ENCODE data around the gene ZC3H14. TPM values are rescaled to one million over a fixed set of nuclear protein-coding genes. Genes with fewer than 3 reads are reported as not detected.

ZC3H14 gene
- total RNA-seq, 1 donor from 2014 or later, result 28.7 TPM

DNA sequence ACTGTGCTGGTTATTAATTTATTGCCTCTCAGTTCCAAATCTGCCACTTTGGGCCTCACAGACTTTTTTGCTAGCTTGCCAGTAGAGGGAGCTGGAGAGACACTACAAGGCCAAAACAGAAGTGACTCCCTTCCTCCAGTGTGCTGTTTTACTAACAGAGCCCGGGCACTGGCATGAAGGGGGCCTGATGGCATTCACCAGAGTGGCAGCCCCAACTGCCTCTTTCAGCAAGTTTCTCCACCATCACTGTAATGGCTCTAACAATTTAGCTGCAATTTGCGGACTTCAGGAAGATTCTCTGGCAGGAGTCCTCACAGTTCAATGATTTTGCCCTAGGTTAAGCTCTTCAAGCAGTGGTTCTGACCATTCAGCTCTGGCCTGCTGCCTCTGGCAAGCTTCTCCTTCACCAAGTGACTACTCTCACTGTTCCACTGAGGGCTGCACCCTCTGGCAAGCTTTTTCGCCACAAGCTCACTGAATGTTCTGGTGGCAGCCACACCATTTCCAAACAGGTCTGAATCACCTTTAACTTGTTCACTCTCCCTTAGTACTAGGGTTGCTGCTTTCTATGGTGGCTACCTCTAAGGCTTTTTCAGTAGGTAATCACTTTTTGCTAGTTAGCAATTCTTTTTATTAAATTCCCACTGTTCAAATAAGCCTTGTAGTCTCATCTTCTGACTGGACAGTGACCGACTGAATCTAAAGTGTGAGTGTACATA is 104.9 kb downstream of the ZC3H14 start:
- Histone ChIP-seq H3K27me3 (ENCODE audit: control insufficient read depth in 3 of 3, insufficient read depth in 3 of 3, low read length in 3 of 3) (no peaks in the 10 kb centered on the region), H3K9ac (ENCODE audit: low read depth in 1 of 3, low read length in 3 of 3) (no peak overlapping the region), H3K4me3 (ENCODE audit: low read length in 3 of 3) (no peak overlapping the region), H3K36me3 (ENCODE audit: control insufficient read depth in 3 of 3, insufficient read depth in 3 of 3, low read length in 3 of 3) (no peaks in the 10 kb centered on the region), H3K9me3 (ENCODE audit: control insufficient read depth in 3 of 3, low read length in 3 of 3) (no peaks in the 10 kb centered on the region), H3K27ac (ENCODE audit: low read depth, low read length) (no peak overlapping the region), H3K4me1 (ENCODE audit: control insufficient read depth in 3 of 3, insufficient read depth in 3 of 3, low read length in 3 of 3) (no peaks in the 10 kb centered on the region)

DNA sequence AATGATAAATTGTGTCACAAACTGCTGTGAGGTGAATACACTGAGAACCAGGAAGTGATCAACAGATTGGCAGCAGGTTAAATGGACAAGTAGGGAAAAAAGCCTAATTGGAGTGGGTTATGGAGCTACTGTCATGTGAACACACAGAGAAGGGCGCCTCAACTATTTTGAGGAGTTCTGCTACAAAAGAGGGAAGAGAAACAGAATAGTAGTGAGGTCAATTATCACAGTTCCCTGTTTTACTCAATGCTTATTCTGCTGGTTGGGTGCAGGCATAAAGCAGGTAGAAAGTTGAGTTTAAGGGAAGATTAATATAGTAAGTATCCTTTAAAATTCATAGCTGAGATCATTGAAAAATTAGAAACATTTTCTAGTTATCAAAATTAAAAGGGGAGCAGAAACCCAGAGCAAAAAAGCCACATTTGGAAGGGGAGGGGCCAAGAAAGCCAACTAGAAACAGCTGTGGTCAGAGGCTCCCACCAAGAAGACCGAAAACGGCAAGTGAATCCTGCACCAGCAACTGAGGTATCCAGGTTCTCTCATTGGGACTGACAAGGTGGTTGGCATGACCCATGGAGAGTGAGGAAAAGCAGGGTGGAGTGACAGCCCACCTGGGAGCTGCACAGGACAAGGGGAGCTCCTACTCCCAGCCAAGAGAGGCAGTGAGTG is 105.7 kb downstream of the ZC3H14 start:
- H3K4me1 ChIP-seq (ENCODE audit: control insufficient read depth in 3 of 3, insufficient read depth in 3 of 3, low read length in 3 of 3), result no peaks in the 10 kb centered on the region

DNA sequence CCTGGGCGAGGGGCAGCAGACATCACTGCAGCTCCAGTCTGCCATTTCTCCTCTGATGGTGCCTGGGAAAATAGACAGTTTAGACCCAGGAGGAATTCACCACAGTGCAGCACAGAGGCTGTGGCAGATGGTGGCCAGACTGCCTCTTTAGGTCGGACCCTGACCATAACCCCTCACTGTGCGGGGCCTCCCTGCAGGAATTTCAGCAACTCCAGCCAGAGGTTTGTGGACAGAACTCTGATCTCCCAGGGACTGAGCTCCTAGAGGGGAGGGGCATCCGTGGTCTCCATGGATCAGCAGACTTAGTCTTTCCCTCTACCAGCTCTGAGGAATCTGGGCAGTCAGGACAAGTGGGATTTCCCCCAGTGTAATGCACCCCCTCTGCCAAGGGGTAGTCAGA is 106.5 kb downstream of the ZC3H14 start:
- Histone ChIP-seq H3K4me1 (ENCODE audit: control insufficient read depth in 3 of 3, insufficient read depth in 3 of 3, low read length in 3 of 3) (no peaks in the 10 kb centered on the region), H3K4me3 (ENCODE audit: low read length in 3 of 3) (no peak overlapping the region), H3K27me3 (ENCODE audit: control insufficient read depth in 3 of 3, insufficient read depth in 3 of 3, low read length in 3 of 3) (no peaks in the 10 kb centered on the region), H3K36me3 (ENCODE audit: control insufficient read depth in 3 of 3, insufficient read depth in 3 of 3, low read length in 3 of 3) (no peaks in the 10 kb centered on the region), H3K27ac (ENCODE audit: low read depth, low read length) (no peak overlapping the region), H3K9ac (ENCODE audit: low read depth in 1 of 3, low read length in 3 of 3) (no peak overlapping the region), H3K9me3 (ENCODE audit: control insufficient read depth in 3 of 3, low read length in 3 of 3) (no peaks in the 10 kb centered on the region)

More for the DNA sequence above, 105.7 kb downstream of the ZC3H14 start:
- Histone ChIP-seq H3K36me3 (ENCODE audit: control insufficient read depth in 3 of 3, insufficient read depth in 3 of 3, low read length in 3 of 3) (no peaks in the 10 kb centered on the region), H3K27me3 (ENCODE audit: control insufficient read depth in 3 of 3, insufficient read depth in 3 of 3, low read length in 3 of 3) (no peaks in the 10 kb centered on the region), H3K9me3 (ENCODE audit: control insufficient read depth in 3 of 3, low read length in 3 of 3) (no peaks in the 10 kb centered on the region), H3K9ac (ENCODE audit: low read depth in 1 of 3, low read length in 3 of 3) (no peak overlapping the region), H3K27ac (ENCODE audit: low read depth, low read length) (no peak overlapping the region), H3K4me3 (ENCODE audit: low read length in 3 of 3) (no peak overlapping the region)

Small RNAs within 50 kb of the gene (small RNA-seq; reads per million reads assigned to genes)
- not detected for gene RNU4-22P

Other genes starting within 250 kb of the ZC3H14 start
- not detected for gene KCNK10, start 239.8 kb upstream of the ZC3H14 start, total RNA-seq
- gene SPATA7, start 177.4 kb upstream of the ZC3H14 start, total RNA-seq, result 22.4 TPM
- 16.2 TPM for gene PTPN21, start 8.0 kb upstream of the ZC3H14 start, total RNA-seq
- gene EML5, start 229.9 kb downstream of the ZC3H14 start, total RNA-seq, result 1.0 TPM

Data from skeletal muscle tissue (tissue), 5 donors.